HepG2 (cell line): ENCODE data around the gene IGSF21. TPM values are rescaled to one million over a fixed set of nuclear protein-coding genes. Genes with fewer than 3 reads are reported as not detected.

Source experiments
- ATAC-seq: fragments of 200-7000 bp; cut with Tn5 transposase; 3 replicates; pipeline ENCODE4 v1.9.1; 2020; ENCODE audit warnings: mild to moderate bottlenecking, moderate library complexity
- BruUV-seq: library from RNA; stranded (reverse); fragments of 400-500 nt; replicated peaks from 2 replicates; lab custom pipeline; 2021; lab: Mats Ljungman, UMichigan
- CTCF ChIA-PET: fragments of 300-600 bp; formaldehyde crosslinking; extraction: SDS; loops from one replicate; lab custom pipeline; 2021; ENCODE audit warnings: low total read pairs, inconsistent platforms, low intra/inter-chr PET ratio; lab: Yijun Ruan, JAX
- POLR2A ChIA-PET: fragments of 350-600 bp; sonication (Branson Sonifier 250); formaldehyde crosslinking; loops from one replicate; lab custom pipeline; 2020; ENCODE audit warnings: antibody characterized with exemption, inconsistent platforms; lab: Yijun Ruan, JAX
- DNase-seq: peaks from one replicate; pipeline ENCODE4 v3.0.0-alpha.2; 2015; ENCODE audit warnings: low spot score
- FAIRE-seq: peaks from 3 replicates; lab custom pipeline; 2011; peaks lifted over from hg19 to GRCh38; lab: Jason Lieb, UNC
- H2AFZ ChIP-seq: one replicate; pipeline ENCODE4 v1.6.1; 2011; ENCODE audit warnings: low read length, inconsistent platforms
- H3K27ac ChIP-seq: fragments of 300-600 bp; 3 replicates; pipeline ENCODE4 v1.8.0; 2011; ENCODE audit warnings: mixed run types, mild to moderate bottlenecking, mixed read lengths, low read length, inconsistent platforms; ENCODE audit not compliant: insufficient read depth; ENCODE audit errors: extremely low read length
- H3K27me3 ChIP-seq, 2 experiments: fragments of 200-600 bp in 1 of 2; 2 replicates in 1 of 2; 3 replicates in 1 of 2; pipeline versions ENCODE4 v1.6.0 to v1.8.0; 2011; ENCODE audit warnings: low read length in 2 of 2, mild to moderate bottlenecking in 2 of 2, moderate library complexity in 2 of 2, inconsistent platforms in 1 of 2; ENCODE audit not compliant: insufficient read depth in 2 of 2, control insufficient read depth in 1 of 2
- H3K36me3 ChIP-seq, 2 experiments: fragments of 200-600 bp in 1 of 2; replicated peaks in 1 of 2; 2 replicates in 1 of 2; 3 replicates in 1 of 2; pipeline versions ENCODE4 v1.5.1 to v1.8.0; 2011; ENCODE audit warnings: low read length in 2 of 2, inconsistent platforms in 1 of 2; ENCODE audit not compliant: insufficient read depth in 2 of 2, control insufficient read depth in 1 of 2
- H3K4me1 ChIP-seq: 2 replicates; pipeline ENCODE4 v1.5.1; 2012; ENCODE audit warnings: low read length, inconsistent platforms; ENCODE audit not compliant: insufficient read depth
- H3K4me2 ChIP-seq: 2 replicates; pipeline ENCODE4 v1.6.0; 2011; ENCODE audit warnings: low read depth, low read length, inconsistent platforms
- H3K4me3 ChIP-seq, 3 experiments: fragments of 200-600 bp in 1 of 3; sonication (generic), shearing (Covaris generic) in 1 of 3; replicated peaks in 1 of 3; 2 replicates each; pipeline ENCODE4 v1.5.1; 2011 to 2016; ENCODE audit warnings: low read length in 3 of 3, inconsistent platforms in 2 of 3, low read depth in 2 of 3, mild to moderate bottlenecking in 2 of 3, control low read depth in 1 of 3, mixed read lengths in 1 of 3; ENCODE audit not compliant: insufficient read depth in 1 of 3
- H3K79me2 ChIP-seq: one replicate; pipeline ENCODE4 v1.6.1; 2011; ENCODE audit warnings: low read length, inconsistent platforms; ENCODE audit not compliant: insufficient read depth
- H3K9ac ChIP-seq: 2 replicates; pipeline ENCODE4 v1.6.0; 2011; ENCODE audit warnings: mild to moderate bottlenecking, low read depth, low read length, inconsistent platforms; ENCODE audit not compliant: insufficient read depth
- H3K9me3 ChIP-seq: 2 replicates; pipeline ENCODE4 v1.5.1; 2012; ENCODE audit warnings: mild to moderate bottlenecking, low read length
- H4K20me1 ChIP-seq: 2 replicates; pipeline ENCODE4 v1.6.0; 2011; ENCODE audit warnings: inconsistent platforms, mild to moderate bottlenecking, low read length, moderate library complexity; ENCODE audit not compliant: insufficient read depth
- CBX5 ChIP-seq: sonication (generic); formaldehyde crosslinking; IDR thresholded peaks from 2 replicates; pipeline ENCODE4 v1.4.0; 2020; ENCODE audit warnings: missing genetic modification reagents, borderline replicate concordance
- HNRNPUL1 ChIP-seq: fragments of 200-400 bp; formaldehyde crosslinking; IDR thresholded peaks from 2 replicates; pipeline ENCODE4 v1.6.1; 2017; ENCODE audit warnings: low read depth, mild to moderate bottlenecking, low read length, moderate library complexity
- HOXA9 ChIP-seq: sonication (generic); formaldehyde crosslinking; IDR thresholded peaks from 2 replicates; pipeline ENCODE4 v1.8.1; 2022; ENCODE audit warnings: missing genetic modification reagents, mild to moderate bottlenecking, moderate library complexity, borderline replicate concordance
- TCF7L2 ChIP-seq: IDR thresholded peaks from 2 replicates; pipeline ENCODE4 v1.6.1; 2011; ENCODE audit warnings: mild to moderate bottlenecking, low read depth, low read length, moderate library complexity
- ZNF446 ChIP-seq: sonication (generic); formaldehyde crosslinking; IDR thresholded peaks from 2 replicates; pipeline ENCODE4 v1.5.0; 2020; ENCODE audit warnings: mild to moderate bottlenecking, missing genetic modification reagents
- ZNF670 ChIP-seq: sonication (generic); formaldehyde crosslinking; IDR thresholded peaks from 2 replicates; pipeline ENCODE4 v1.8.0; 2022; ENCODE audit warnings: mild to moderate bottlenecking, missing genetic modification reagents, borderline replicate concordance
- ZNF841 ChIP-seq: sonication (generic); formaldehyde crosslinking; IDR thresholded peaks from 2 replicates; pipeline ENCODE4 v1.8.1; 2023; ENCODE audit warnings: missing genetic modification reagents, borderline replicate concordance
- WGBS: methylation state at CpG from one replicate; pipeline ENCODE4 v1.1.6; 2017; ENCODE audit warnings: low lambda C conversion rate; 5-methylcytosine and 5-hydroxymethylcytosine counted together
- in situ Hi-C: cut with HindIII; loops from 2 replicates; pipeline ENCODE4 v1.10.0; 2017; ENCODE audit warnings: low pct_unique_long_range_greater_than_20kb; ENCODE audit not compliant: extremely low pct_ligation_motif_present
- intact Hi-C: fragments of 100-400 bp; cut with micrococcal nuclease; formaldehyde crosslinking; loops from one replicate; pipeline ENCODE4 v1.10.0; 2022; ENCODE audit not compliant: unreplicated experiment
- polyA plus RNA-seq, 8 experiments: library from polyadenylated mRNA; depleted of rRNA in 3 of 8; stranded (reverse) in 7 of 8; unstranded in 1 of 8; fragments of >200 nt; fragmentation: Illumina TruSeq in 4 of 8; extraction: Trizol in 4 of 8; gene quantifications; 2 replicates each; pipeline versions ENCODE4 v1.2.1 to v1.2.3, GENCODE V29; 2011 to 2016; ENCODE audit warnings: low read depth in 4 of 8, missing spikeins in 1 of 8, mixed read lengths in 1 of 8; ENCODE audit not compliant: insufficient read depth in 1 of 8
- total RNA-seq, 5 experiments: library from RNA; depleted of rRNA; stranded (reverse); fragments of >200 nt; fragmentation: Illumina TruSeq; extraction: Trizol; gene quantifications; 2 replicates each; pipeline ENCODE4 v1.2.3, GENCODE V29; 2016; ENCODE audit warnings: low read depth in 1 of 5
- TF ChIP-seq, protein P1 (sequence below): sonication (generic); formaldehyde crosslinking; conservative IDR thresholded peaks from 2 replicates; pipeline ENCODE4 v1.4.0; 2020; ENCODE audit warnings: missing genetic modification reagents
- TF ChIP-seq, protein P2 (sequence below): sonication (generic); formaldehyde crosslinking; IDR thresholded peaks from 2 replicates; pipeline ENCODE4 v1.5.0; 2020; ENCODE audit warnings: mild to moderate bottlenecking, missing genetic modification reagents
- TF ChIP-seq, protein P3 (sequence below): sonication (generic); formaldehyde crosslinking; IDR thresholded peaks from 2 replicates; pipeline ENCODE4 v1.9.0; 2021; ENCODE audit warnings: missing genetic modification reagents, mild to moderate bottlenecking, borderline replicate concordance

IGSF21 gene
- total and polyA plus RNA-seq, 2 of the 13 experiments (the other 11 are each of a cell fraction or from before 2014, with no cell fraction given), result not detected

DNA sequence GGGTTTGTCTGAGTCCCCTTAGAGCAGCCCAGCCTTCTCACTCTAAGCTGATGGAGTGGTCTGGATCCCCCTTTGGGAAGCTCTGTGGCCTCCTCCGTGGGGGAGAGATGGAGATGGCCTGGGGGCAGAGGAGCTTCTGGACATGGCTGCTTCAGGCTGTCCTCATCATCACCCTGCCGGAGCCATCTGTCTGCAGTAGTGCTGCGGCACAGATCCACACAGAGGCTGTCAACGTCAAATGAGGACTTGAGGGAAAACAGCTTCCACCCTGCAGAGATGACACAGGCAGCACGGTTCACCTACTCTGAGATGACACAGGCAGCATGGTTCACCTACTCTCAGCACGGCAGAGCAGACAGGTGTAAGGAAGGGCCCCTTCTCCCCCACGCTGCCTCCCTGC, 134.3 kb downstream of the IGSF21 start:
- Histone ChIP-seq H3K4me1 (no peaks in the 10 kb centered on the region), H3K4me3 (no peak overlapping the region), H3K27ac (no peak overlapping the region), H3K9ac (no peak overlapping the region), H3K4me2 (no peak overlapping the region), H3K9me3 (no peaks in the 10 kb centered on the region), H4K20me1 (no peaks in the 10 kb centered on the region), H3K36me3 (no peaks in the 10 kb centered on the region), H2AFZ (no peak overlapping the region), H3K79me2 (no peaks in the 10 kb centered on the region), H3K27me3 (peaks cover 0 to 1% of the 10 kb centered on the region in 2 experiments; a peak in 1 of 5 replicates)
- no TSS peak for BruUV-seq
- FAIRE-seq (no peak), ATAC-seq (no peak), DNase-seq (no peak)
- ChIA-PET CTCF (no interaction called here), POLR2A (no interaction called here)
- in situ Hi-C loops, result no loop called here
- intact Hi-C loops, result no loop called here
- 100% methylated on average over 1 of the region's 7 CpGs for WGBS
- TF ChIP-seq ZNF670 (CRISPR knock-in tag), result no peak
- TF ChIP-seq TCF7L2, result no peak
- TF ChIP-seq ZNF841 (CRISPR knock-in tag), result no peak
- TF ChIP-seq, protein P1, sequence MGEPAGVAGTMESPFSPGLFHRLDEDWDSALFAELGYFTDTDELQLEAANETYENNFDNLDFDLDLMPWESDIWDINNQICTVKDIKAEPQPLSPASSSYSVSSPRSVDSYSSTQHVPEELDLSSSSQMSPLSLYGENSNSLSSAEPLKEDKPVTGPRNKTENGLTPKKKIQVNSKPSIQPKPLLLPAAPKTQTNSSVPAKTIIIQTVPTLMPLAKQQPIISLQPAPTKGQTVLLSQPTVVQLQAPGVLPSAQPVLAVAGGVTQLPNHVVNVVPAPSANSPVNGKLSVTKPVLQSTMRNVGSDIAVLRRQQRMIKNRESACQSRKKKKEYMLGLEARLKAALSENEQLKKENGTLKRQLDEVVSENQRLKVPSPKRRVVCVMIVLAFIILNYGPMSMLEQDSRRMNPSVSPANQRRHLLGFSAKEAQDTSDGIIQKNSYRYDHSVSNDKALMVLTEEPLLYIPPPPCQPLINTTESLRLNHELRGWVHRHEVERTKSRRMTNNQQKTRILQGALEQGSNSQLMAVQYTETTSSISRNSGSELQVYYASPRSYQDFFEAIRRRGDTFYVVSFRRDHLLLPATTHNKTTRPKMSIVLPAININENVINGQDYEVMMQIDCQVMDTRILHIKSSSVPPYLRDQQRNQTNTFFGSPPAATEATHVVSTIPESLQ (CRISPR knock-in tag), result no peak
- TF ChIP-seq, all 625 proteins: peak for 0

DNA sequence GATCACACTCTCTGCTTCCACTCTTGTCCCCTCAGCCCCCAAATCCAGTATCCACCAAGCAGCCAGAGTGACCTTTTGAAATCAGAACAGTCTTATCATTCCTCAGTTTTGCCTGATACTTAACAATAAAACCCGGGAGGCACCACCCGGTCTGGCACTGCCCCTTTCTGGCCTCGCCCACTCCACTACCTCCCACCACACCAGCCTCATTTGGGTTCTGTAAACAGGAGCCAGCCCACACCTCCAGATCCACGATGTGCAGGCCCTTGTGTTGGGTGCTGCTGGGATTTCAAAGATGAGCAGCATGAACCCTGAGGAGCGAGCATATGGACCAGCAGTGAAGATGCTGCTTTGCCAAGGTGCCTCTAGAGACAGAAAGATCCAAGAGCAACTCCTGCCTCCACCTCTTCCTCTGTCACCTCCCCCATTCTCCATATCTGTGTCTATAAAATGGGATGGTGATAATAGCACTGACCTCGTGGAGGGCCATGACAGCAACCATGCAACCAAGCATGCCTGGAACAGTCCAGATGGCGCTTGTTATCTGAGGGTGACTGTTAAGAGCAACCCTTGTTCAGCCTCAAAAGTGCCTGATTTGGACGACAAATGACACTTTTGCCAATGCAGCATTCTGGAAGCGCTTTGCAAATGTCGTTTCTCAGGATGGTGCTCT, 136.0 kb downstream of the IGSF21 start:
- Histone ChIP-seq H2AFZ (no peak overlapping the region), H3K9ac (no peak overlapping the region), H3K4me1 (no peaks in the 10 kb centered on the region), H3K36me3 (no peaks in the 10 kb centered on the region), H4K20me1 (no peaks in the 10 kb centered on the region), H3K27me3 (peaks cover 0 to 4% of the 10 kb centered on the region in 2 experiments; a peak in 1 of 5 replicates), H3K27ac (no peak overlapping the region), H3K9me3 (no peaks in the 10 kb centered on the region), H3K4me2 (no peak overlapping the region), H3K79me2 (no peaks in the 10 kb centered on the region), H3K4me3 (no peak overlapping the region)
- in situ Hi-C loops (no loop called here), intact Hi-C loops (no loop called here)
- DNase-seq, result no peak
- POLR2A ChIA-PET, result no interaction called here
- ATAC-seq, result no peak
- 31% methylated on average over 8 of the region's 10 CpGs for WGBS
- CTCF ChIA-PET, result no interaction called here
- no TSS peak for BruUV-seq
- no peak for FAIRE-seq
- TF ChIP-seq HOXA9 (CRISPR knock-in tag) (no peak), HNRNPUL1 (no peak), CBX5 (CRISPR knock-in tag) (no peak), ZNF446 (no peak), ZNF670 (CRISPR knock-in tag) (no peak), TCF7L2 (no peak)
- TF ChIP-seq, protein P2, sequence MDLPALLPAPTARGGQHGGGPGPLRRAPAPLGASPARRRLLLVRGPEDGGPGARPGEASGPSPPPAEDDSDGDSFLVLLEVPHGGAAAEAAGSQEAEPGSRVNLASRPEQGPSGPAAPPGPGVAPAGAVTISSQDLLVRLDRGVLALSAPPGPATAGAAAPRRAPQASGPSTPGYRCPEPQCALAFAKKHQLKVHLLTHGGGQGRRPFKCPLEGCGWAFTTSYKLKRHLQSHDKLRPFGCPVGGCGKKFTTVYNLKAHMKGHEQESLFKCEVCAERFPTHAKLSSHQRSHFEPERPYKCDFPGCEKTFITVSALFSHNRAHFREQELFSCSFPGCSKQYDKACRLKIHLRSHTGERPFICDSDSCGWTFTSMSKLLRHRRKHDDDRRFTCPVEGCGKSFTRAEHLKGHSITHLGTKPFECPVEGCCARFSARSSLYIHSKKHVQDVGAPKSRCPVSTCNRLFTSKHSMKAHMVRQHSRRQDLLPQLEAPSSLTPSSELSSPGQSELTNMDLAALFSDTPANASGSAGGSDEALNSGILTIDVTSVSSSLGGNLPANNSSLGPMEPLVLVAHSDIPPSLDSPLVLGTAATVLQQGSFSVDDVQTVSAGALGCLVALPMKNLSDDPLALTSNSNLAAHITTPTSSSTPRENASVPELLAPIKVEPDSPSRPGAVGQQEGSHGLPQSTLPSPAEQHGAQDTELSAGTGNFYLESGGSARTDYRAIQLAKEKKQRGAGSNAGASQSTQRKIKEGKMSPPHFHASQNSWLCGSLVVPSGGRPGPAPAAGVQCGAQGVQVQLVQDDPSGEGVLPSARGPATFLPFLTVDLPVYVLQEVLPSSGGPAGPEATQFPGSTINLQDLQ (CRISPR knock-in tag), result no peak
- TF ChIP-seq, protein P3, sequence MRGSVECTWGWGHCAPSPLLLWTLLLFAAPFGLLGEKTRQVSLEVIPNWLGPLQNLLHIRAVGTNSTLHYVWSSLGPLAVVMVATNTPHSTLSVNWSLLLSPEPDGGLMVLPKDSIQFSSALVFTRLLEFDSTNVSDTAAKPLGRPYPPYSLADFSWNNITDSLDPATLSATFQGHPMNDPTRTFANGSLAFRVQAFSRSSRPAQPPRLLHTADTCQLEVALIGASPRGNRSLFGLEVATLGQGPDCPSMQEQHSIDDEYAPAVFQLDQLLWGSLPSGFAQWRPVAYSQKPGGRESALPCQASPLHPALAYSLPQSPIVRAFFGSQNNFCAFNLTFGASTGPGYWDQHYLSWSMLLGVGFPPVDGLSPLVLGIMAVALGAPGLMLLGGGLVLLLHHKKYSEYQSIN (CRISPR knock-in tag), result no peak
